Measurements from ENCODE around the gene LRRC4C. TPM values are rescaled to one million over a fixed set of nuclear protein-coding genes. Genes with fewer than 3 reads are reported as not detected.
"Not testable (repeated sequence)": the region's sequence is repeated elsewhere in the genome, so short reads cannot be mapped to it uniquely, and the experiment has no call there.

The LRRC4C gene
- polyA plus RNA-seq, 4 donors, result 1.4 to 1.6 TPM; not detected in 2

DNA sequence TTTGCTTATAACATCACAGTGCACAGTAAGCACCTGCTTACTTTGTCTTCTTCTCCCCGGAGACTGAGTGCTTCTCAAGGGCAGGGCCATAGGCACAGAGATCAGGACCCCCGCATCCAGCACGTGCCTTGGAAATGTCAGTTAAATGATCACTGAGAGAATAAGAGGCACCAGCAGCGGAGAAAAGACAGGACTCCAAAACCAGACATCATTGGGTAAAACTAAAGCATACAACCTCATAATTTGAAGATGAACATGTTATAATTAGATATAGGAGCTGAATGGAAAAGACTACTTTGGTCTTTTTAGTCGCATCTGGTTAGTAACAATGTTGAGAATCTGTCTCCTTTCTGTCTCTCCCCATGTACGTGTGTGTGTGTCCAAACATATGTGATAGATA lies 1279.9 kb downstream of the LRRC4C start:
- H3K27me3 ChIP-seq (ENCODE audit: control insufficient read depth in 3 of 3, insufficient read depth in 3 of 3, low read length in 3 of 3), result no peaks in the 10 kb centered on the region
- no peak for FAIRE-seq

DNA sequence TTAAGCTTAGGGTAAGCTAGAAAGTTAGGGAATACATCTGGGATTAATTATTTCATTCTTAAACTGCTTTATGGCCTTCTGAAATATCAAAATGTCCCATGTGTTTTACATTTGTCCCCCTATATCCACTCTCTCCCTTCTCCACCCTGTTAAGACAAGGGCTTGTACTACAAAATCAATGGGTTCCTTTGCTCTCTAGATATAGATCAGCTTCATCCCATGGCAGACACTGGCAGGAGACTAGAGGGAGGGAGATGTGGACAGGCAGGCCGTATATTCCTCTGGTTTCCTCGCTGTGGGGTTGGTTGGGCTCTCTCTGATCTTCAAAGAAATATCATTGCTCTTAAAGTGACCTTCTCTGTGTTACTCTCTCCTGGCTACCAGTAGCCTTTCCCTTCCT lies 1281.0 kb downstream of the LRRC4C start:
- Histone ChIP-seq H3K9me3 (ENCODE audit: control insufficient read depth in 2 of 2, insufficient read depth in 1 of 2, low read depth in 1 of 2, low read length in 1 of 2) (no peaks in the 10 kb centered on the region), H3K36me3 (ENCODE audit: control insufficient read depth in 3 of 3, insufficient read depth in 2 of 3, low read depth in 1 of 3, low read length in 3 of 3) (no peaks in the 10 kb centered on the region), H3K4me1 (ENCODE audit: control insufficient read depth in 3 of 3, insufficient read depth in 2 of 3, low read depth in 1 of 3, low read length in 2 of 3) (no peaks in the 10 kb centered on the region), H3K4me3 (ENCODE audit: low read depth in 1 of 3, low read length in 3 of 3) (no peak overlapping the region), H3K27me3 (ENCODE audit: control insufficient read depth in 3 of 3, insufficient read depth in 3 of 3, low read length in 3 of 3) (no peaks in the 10 kb centered on the region), H3K27ac (ENCODE audit: low read depth in 1 of 3, low read length in 2 of 3) (no peak overlapping the region)
- 59 to 74% (median 72%) methylated on average over 2 of the region's 2 CpGs for WGBS, 3 donors
- no peak for FAIRE-seq
- no peak for DNase-seq

More for the DNA sequence above, 1279.9 kb downstream of the LRRC4C start:
- no peaks in the 10 kb centered on the region for H3K36me3 ChIP-seq (ENCODE audit: control insufficient read depth in 3 of 3, insufficient read depth in 2 of 3, low read depth in 1 of 3, low read length in 3 of 3)
- no peaks in the 10 kb centered on the region for H3K4me1 ChIP-seq (ENCODE audit: control insufficient read depth in 3 of 3, insufficient read depth in 2 of 3, low read depth in 1 of 3, low read length in 2 of 3)
- no peak overlapping the region for H3K27ac ChIP-seq (ENCODE audit: low read depth in 1 of 3, low read length in 2 of 3)
- H3K9me3 ChIP-seq (ENCODE audit: control insufficient read depth in 2 of 2, insufficient read depth in 1 of 2, low read depth in 1 of 2, low read length in 1 of 2), result no peaks in the 10 kb centered on the region
- 86 to 88% (median 87%) methylated on average over 6 of the region's 6 CpGs for WGBS, 3 donors
- no peak for DNase-seq
- H3K4me3 ChIP-seq (ENCODE audit: low read depth in 1 of 3, low read length in 3 of 3), result no peak overlapping the region

DNA sequence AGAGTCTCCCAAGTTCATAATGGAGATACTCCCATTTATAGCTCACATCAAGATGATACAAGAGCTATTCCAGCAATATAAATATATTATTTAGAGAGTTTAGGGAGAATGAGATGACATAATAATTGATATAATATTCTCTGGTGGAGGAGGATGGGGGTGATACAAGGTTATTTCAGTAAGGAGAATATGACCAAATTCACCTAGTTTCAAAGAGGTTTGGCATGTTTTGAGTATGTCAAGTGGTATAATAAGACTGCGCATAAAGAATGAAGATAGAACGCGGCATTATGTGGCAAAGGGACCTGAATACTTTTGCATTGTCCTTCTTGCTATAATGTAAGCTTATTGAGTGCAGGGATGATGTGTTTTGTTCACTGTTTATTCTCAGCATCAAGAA lies 1283.5 kb downstream of the LRRC4C start:
- H3K4me1 ChIP-seq (ENCODE audit: control insufficient read depth in 3 of 3, insufficient read depth in 2 of 3, low read depth in 1 of 3, low read length in 2 of 3), result no peaks in the 10 kb centered on the region
- H3K4me3 ChIP-seq (ENCODE audit: low read depth in 1 of 3, low read length in 3 of 3), result no peak overlapping the region
- H3K27ac ChIP-seq (ENCODE audit: low read depth in 1 of 3, low read length in 2 of 3), result no peak overlapping the region
- no peaks in the 10 kb centered on the region for H3K36me3 ChIP-seq (ENCODE audit: control insufficient read depth in 3 of 3, insufficient read depth in 2 of 3, low read depth in 1 of 3, low read length in 3 of 3)
- no peaks in the 10 kb centered on the region for H3K27me3 ChIP-seq (ENCODE audit: control insufficient read depth in 3 of 3, insufficient read depth in 3 of 3, low read length in 3 of 3)
- 94 to 98% (median 96%) methylated on average over 3 of the region's 3 CpGs for WGBS, 3 donors
- FAIRE-seq, result no peak
- DNase-seq, result no peak
- no peaks in the 10 kb centered on the region for H3K9me3 ChIP-seq (ENCODE audit: control insufficient read depth in 2 of 2, insufficient read depth in 1 of 2, low read depth in 1 of 2, low read length in 1 of 2)

DNA sequence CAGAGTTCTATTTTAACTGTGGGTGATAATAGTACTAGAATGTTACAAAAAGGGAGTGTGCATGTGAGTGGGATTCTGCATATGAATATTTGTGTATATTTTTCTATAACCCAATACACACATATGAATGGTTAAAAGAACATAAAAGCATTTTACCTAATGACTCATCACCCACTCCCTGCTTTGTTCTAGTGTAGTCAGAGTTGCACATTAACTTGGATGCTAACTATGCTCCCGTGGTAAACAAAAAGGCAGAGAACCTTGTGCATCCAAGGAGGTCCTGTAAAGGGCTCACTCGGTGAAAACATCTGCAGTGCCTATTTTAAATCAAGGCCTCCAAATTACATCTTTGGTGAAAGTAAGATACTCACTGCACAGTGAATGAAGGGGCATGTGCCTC lies 1289.4 kb downstream of the LRRC4C start:
- H3K36me3 ChIP-seq (ENCODE audit: control insufficient read depth in 3 of 3, insufficient read depth in 2 of 3, low read depth in 1 of 3, low read length in 3 of 3), result no peaks in the 10 kb centered on the region
- no peak overlapping the region for H3K27ac ChIP-seq (ENCODE audit: low read depth in 1 of 3, low read length in 2 of 3)
- DNase-seq (peak in 1 of 2 donors; percentile 8), FAIRE-seq (no peak)
- no peaks in the 10 kb centered on the region for H3K27me3 ChIP-seq (ENCODE audit: control insufficient read depth in 3 of 3, insufficient read depth in 3 of 3, low read length in 3 of 3)
- H3K9me3 ChIP-seq (ENCODE audit: control insufficient read depth in 2 of 2, insufficient read depth in 1 of 2, low read depth in 1 of 2, low read length in 1 of 2), result no peaks in the 10 kb centered on the region
- H3K4me3 ChIP-seq (ENCODE audit: low read depth in 1 of 3, low read length in 3 of 3), result no peak overlapping the region
- 10 to 38% (median 28%) methylated on average over 2 of the region's 2 CpGs for WGBS, 3 donors
- no peaks in the 10 kb centered on the region for H3K4me1 ChIP-seq (ENCODE audit: control insufficient read depth in 3 of 3, insufficient read depth in 2 of 3, low read depth in 1 of 3, low read length in 2 of 3)

DNA sequence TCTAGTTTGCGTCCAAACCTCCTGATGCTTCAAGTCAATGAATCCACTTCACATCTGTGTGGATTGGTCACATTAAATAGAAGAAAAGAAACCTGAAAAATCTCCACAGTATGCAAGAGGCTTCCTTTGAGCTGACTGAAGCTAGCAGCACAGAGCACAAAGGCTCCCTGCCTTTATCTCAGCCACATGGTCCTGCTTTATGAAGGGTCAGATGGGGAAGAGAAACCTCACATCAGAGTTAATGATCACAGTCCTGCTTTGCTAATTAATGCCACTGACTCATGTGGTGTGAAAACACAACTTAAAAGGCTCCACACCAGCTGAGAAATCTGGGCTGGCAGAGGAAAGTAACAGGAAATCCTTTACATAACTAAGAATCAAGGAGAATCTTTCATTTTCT lies 1291.0 kb downstream of the LRRC4C start:
- Histone ChIP-seq H3K4me1 (ENCODE audit: control insufficient read depth in 3 of 3, insufficient read depth in 2 of 3, low read depth in 1 of 3, low read length in 2 of 3) (no peaks in the 10 kb centered on the region), H3K4me3 (ENCODE audit: low read depth in 1 of 3, low read length in 3 of 3) (no peak overlapping the region), H3K36me3 (ENCODE audit: control insufficient read depth in 3 of 3, insufficient read depth in 2 of 3, low read depth in 1 of 3, low read length in 3 of 3) (no peaks in the 10 kb centered on the region), H3K27ac (ENCODE audit: low read depth in 1 of 3, low read length in 2 of 3) (no peak overlapping the region), H3K27me3 (ENCODE audit: control insufficient read depth in 3 of 3, insufficient read depth in 3 of 3, low read length in 3 of 3) (no peaks in the 10 kb centered on the region), H3K9me3 (ENCODE audit: control insufficient read depth in 2 of 2, insufficient read depth in 1 of 2, low read depth in 1 of 2, low read length in 1 of 2) (no peaks in the 10 kb centered on the region)
- WGBS, 3 donors, result 88 to 100% (median 88%) methylated on average over 1 of the region's 1 CpG
- DNase-seq (no peak), FAIRE-seq (no peak)

DNA sequence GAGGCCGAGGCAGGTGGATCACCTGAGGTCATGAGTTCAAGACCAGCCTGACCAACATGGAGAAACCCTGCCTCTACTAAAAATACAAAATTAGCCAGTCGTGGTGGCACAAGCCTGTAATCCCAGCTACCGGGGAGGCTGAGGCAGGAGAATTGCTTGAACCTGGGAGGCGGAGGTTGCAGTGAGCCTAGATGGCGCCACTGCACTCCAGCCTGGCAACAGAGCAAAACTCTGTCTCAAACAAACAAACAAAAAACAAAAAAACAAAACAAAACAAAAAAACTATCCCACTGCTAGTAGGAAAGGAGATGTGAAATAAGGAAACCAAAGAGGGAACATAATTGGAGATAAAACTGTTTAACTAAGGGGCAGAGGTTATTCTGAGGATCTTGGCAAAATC lies 1291.6 kb downstream of the LRRC4C start:
- WGBS, 3 donors, result 86 to 92% (median 89%) methylated on average over 5 of the region's 5 CpGs
- FAIRE-seq; H3K36me3 ChIP-seq (ENCODE audit: control insufficient read depth in 3 of 3, insufficient read depth in 2 of 3, low read depth in 1 of 3, low read length in 3 of 3); DNase-seq; H3K9me3 ChIP-seq (ENCODE audit: control insufficient read depth in 2 of 2, insufficient read depth in 1 of 2, low read depth in 1 of 2, low read length in 1 of 2); H3K27me3 ChIP-seq (ENCODE audit: control insufficient read depth in 3 of 3, insufficient read depth in 3 of 3, low read length in 3 of 3); H3K27ac ChIP-seq (ENCODE audit: low read depth in 1 of 3, low read length in 2 of 3); H3K4me3 ChIP-seq (ENCODE audit: low read depth in 1 of 3, low read length in 3 of 3); H3K4me1 ChIP-seq (ENCODE audit: control insufficient read depth in 3 of 3, insufficient read depth in 2 of 3, low read depth in 1 of 3, low read length in 2 of 3): not testable (repeated sequence)

DNA sequence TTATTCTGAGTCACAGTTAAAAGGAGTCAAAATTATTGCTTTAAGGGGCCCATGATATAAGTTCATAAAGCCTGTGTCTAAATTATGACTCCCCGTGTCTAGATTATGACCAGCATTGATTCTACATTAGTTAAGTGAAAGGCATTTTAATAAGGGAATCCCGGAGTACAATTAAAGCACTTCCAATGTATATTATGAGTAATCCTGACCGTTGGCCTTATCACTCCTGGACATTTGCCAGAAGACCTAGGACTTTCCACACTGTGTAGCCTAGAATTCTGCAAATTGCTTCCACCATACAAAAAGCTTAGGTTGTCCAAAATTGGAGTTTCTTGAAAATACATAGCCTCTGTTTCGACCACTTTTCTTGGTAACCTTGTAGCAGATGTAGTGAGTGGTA lies 1292.6 kb downstream of the LRRC4C start:
- Histone ChIP-seq H3K27ac (ENCODE audit: low read depth in 1 of 3, low read length in 2 of 3) (no peak overlapping the region), H3K4me3 (ENCODE audit: low read depth in 1 of 3, low read length in 3 of 3) (no peak overlapping the region), H3K36me3 (ENCODE audit: control insufficient read depth in 3 of 3, insufficient read depth in 2 of 3, low read depth in 1 of 3, low read length in 3 of 3) (no peaks in the 10 kb centered on the region), H3K4me1 (ENCODE audit: control insufficient read depth in 3 of 3, insufficient read depth in 2 of 3, low read depth in 1 of 3, low read length in 2 of 3) (no peaks in the 10 kb centered on the region), H3K9me3 (ENCODE audit: control insufficient read depth in 2 of 2, insufficient read depth in 1 of 2, low read depth in 1 of 2, low read length in 1 of 2) (no peaks in the 10 kb centered on the region), H3K27me3 (ENCODE audit: control insufficient read depth in 3 of 3, insufficient read depth in 3 of 3, low read length in 3 of 3) (no peaks in the 10 kb centered on the region)
- FAIRE-seq (no peak), DNase-seq (no peak)
- 32 to 56% (median 36%) methylated on average over 4 of the region's 4 CpGs for WGBS, 3 donors

DNA sequence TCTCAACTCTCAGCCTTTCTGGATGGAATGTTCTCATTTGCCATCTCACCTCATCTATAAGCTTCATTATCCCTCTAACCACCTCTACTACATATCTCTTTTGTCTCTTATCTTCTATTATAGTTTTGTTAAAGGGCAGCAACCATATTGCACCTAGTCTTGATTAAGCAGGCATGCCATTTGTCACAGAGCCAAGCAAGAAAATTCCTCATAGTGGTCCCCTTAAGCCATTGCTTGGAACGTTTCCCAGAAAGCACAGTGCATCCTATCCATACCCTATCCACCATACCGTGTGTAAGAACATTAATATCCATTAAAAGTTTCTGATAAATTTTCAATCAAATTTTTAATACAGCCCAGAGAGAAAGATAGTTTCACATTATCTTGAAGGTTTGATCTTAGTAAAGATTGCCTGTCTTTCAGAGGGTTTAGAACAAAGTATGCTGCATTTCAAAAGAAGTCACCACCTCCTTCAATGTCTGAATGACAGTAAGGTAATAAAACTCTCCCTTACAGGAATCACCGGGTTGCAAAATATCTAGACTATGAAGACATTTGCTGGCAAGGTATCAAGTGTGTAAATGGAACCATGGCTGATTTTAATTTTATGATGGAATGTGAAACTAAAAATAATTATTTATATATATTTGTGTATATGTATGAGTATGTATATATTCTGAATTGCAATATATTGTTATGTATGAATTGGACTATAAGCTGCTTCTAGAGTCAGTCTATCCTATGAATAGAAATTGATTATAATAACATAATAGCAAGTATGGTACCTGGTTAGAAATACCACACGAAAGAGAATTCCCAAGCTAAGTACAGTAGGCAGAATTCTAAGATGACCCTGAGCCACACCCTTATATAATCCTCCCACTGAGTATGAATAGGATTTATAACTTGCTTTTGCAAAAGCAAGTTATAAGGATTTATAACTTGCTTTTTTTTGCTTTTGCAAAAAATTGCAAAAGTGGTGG lies 1296.3 kb downstream of the LRRC4C start:
- Histone ChIP-seq H3K27me3 (ENCODE audit: control insufficient read depth in 3 of 3, insufficient read depth in 3 of 3, low read length in 3 of 3) (no peaks in the 10 kb centered on the region), H3K4me3 (ENCODE audit: low read depth in 1 of 3, low read length in 3 of 3) (no peak overlapping the region), H3K27ac (ENCODE audit: low read depth in 1 of 3, low read length in 2 of 3) (no peak overlapping the region), H3K4me1 (ENCODE audit: control insufficient read depth in 3 of 3, insufficient read depth in 2 of 3, low read depth in 1 of 3, low read length in 2 of 3) (no peaks in the 10 kb centered on the region), H3K9me3 (ENCODE audit: control insufficient read depth in 2 of 2, insufficient read depth in 1 of 2, low read depth in 1 of 2, low read length in 1 of 2) (no peaks in the 10 kb centered on the region), H3K36me3 (ENCODE audit: control insufficient read depth in 3 of 3, insufficient read depth in 2 of 3, low read depth in 1 of 3, low read length in 3 of 3) (no peaks in the 10 kb centered on the region)
- FAIRE-seq, result no peak
- 33 to 36% (median 35%) methylated on average over 4 of the region's 4 CpGs for WGBS, 3 donors
- no peak for DNase-seq

Data from small intestine (tissue), 7 donors.